H1 (cell line): ENCODE measurements around the gene SFTPB. TPM values are rescaled to one million over a fixed set of nuclear protein-coding genes. Genes with fewer than 3 reads are reported as not detected.

ENCODE experiments used
- CTCF ChIA-PET: fragments of 300-600 bp; sonication (Branson Sonifier 250); formaldehyde crosslinking; loops from one replicate; lab custom pipeline; 2021; ENCODE audit not compliant: partially characterized antibody; lab: Charles Lee
- POLR2A ChIA-PET: fragments of 300-600 bp; sonication (Branson Sonifier 250); formaldehyde crosslinking; loops from one replicate; lab custom pipeline; 2021; ENCODE audit warnings: inconsistent platforms; ENCODE audit not compliant: partially characterized antibody; lab: Charles Lee
- DNase-seq, 2 experiments: peaks; one replicate each; pipeline versions ENCODE4 v3.0.0 to v3.0.0-alpha.2; 2010 to 2022; ENCODE audit warnings: low spot score in 2 of 2, low read depth in 1 of 2, mixed read lengths in 1 of 2
- FAIRE-seq: peaks from 2 replicates; lab custom pipeline; 2011; peaks lifted over from hg19 to GRCh38; lab: Jason Lieb, UNC
- H2AFZ ChIP-seq: 2 replicates; pipeline ENCODE4 v1.8.1; 2012; ENCODE audit warnings: low read length, inconsistent platforms
- H2AK5ac ChIP-seq: 2 replicates; pipeline ENCODE4 v1.6.1; 2013; ENCODE audit warnings: low read depth, low read length
- H2BK120ac ChIP-seq: replicated peaks from 2 replicates; pipeline ENCODE3; 2013; ENCODE audit warnings: low read depth, low read length, inconsistent platforms
- H2BK12ac ChIP-seq: 2 replicates; pipeline ENCODE4 v1.6.1; 2013; ENCODE audit warnings: low read depth, low read length
- H2BK15ac ChIP-seq: 2 replicates; pipeline ENCODE4 v1.6.1; 2013; ENCODE audit warnings: low read length
- H2BK20ac ChIP-seq: 2 replicates; pipeline ENCODE4 v1.6.1; 2013; ENCODE audit warnings: low read length
- H2BK5ac ChIP-seq: 2 replicates; pipeline ENCODE4 v1.6.1; 2013; ENCODE audit warnings: low read depth, low read length
- H3K14ac ChIP-seq: 2 replicates; pipeline ENCODE4 v1.6.1; 2013; ENCODE audit warnings: inconsistent platforms; ENCODE audit not compliant: insufficient read length
- H3K18ac ChIP-seq: 2 replicates; pipeline ENCODE4 v1.6.1; 2013; ENCODE audit warnings: low read length; ENCODE audit errors: extremely low read depth
- H3K23ac ChIP-seq: 2 replicates; pipeline ENCODE4 v1.6.1; 2013; ENCODE audit warnings: inconsistent platforms; ENCODE audit not compliant: insufficient read length
- H3K23me2 ChIP-seq: 2 replicates; pipeline ENCODE4 v1.6.1; 2013; ENCODE audit warnings: low read depth, low read length
- H3K27ac ChIP-seq: 2 replicates; pipeline ENCODE4 v1.6.1; 2011; ENCODE audit warnings: low read depth, low read length, inconsistent platforms
- H3K27me3 ChIP-seq, 4 experiments: replicated peaks in 1 of 4; 1 replicate in 1 of 4; 2 replicates in 3 of 4; pipeline versions ENCODE4 v1.6.1 to v1.8.1; 2011 to 2013; ENCODE audit warnings: low read length in 3 of 4, mild to moderate bottlenecking in 3 of 4, inconsistent platforms in 2 of 4, mixed read lengths in 2 of 4, moderate library complexity in 1 of 4; ENCODE audit not compliant: control insufficient read depth in 3 of 4, insufficient read depth in 3 of 4; ENCODE audit errors: extremely low read depth in 1 of 4
- H3K36me3 ChIP-seq, 4 experiments: 2 replicates each; pipeline versions ENCODE4 v1.6.1 to v1.8.1; 2011 to 2013; ENCODE audit warnings: mild to moderate bottlenecking in 4 of 4, low read length in 3 of 4, moderate library complexity in 2 of 4, control low read depth in 1 of 4, inconsistent platforms in 1 of 4; ENCODE audit not compliant: insufficient read depth in 4 of 4, control insufficient read depth in 2 of 4
- H3K4ac ChIP-seq: replicated peaks from 2 replicates; pipeline ENCODE3; 2013; ENCODE audit warnings: low read length, low read depth, mixed read lengths, inconsistent platforms; ENCODE audit not compliant: insufficient read length
- H3K4me1 ChIP-seq, 4 experiments: replicated peaks in 1 of 4; 1 replicate in 1 of 4; 2 replicates in 3 of 4; pipeline versions ENCODE4 v1.6.1 to v1.8.1; 2011 to 2013; ENCODE audit warnings: low read length in 3 of 4, inconsistent platforms in 2 of 4, mixed read lengths in 1 of 4; ENCODE audit not compliant: insufficient read depth in 4 of 4, control insufficient read depth in 3 of 4
- H3K4me2 ChIP-seq, 2 experiments: 2 replicates each; pipeline versions ENCODE4 v1.6.1 to v1.8.1; 2011 to 2013; ENCODE audit warnings: low read depth in 2 of 2, low read length in 2 of 2, control low read depth in 1 of 2, inconsistent platforms in 1 of 2, mild to moderate bottlenecking in 1 of 2; ENCODE audit not compliant: insufficient read depth in 1 of 2
- H3K4me3 ChIP-seq, 4 experiments: fragments of 200-600, 300-600 bp in 1 of 4; sonication (generic), shearing (Covaris generic), sonication (Bioruptor Twin) in 1 of 4; 2 replicates each; pipeline versions ENCODE4 v1.5.1 to v1.8.1; 2011 to 2016; ENCODE audit warnings: low read length in 4 of 4, low read depth in 3 of 4, control low read depth in 2 of 4, inconsistent platforms in 2 of 4, mild to moderate bottlenecking in 2 of 4, mixed read lengths in 1 of 4, moderate library complexity in 1 of 4; ENCODE audit not compliant: insufficient read depth in 2 of 4; ENCODE audit errors: extremely low read depth in 1 of 4
- H3K56ac ChIP-seq: replicated peaks from 2 replicates; pipeline ENCODE3; 2013; ENCODE audit warnings: low read depth, mild to moderate bottlenecking, mixed read lengths, low read length, inconsistent platforms; ENCODE audit not compliant: insufficient read length
- H3K79me1 ChIP-seq: 2 replicates; pipeline ENCODE4 v1.6.1; 2013; ENCODE audit warnings: low read depth, low read length, control low read depth
- H3K79me2 ChIP-seq, 2 experiments: 2 replicates each; pipeline versions ENCODE4 v1.6.1 to v1.8.1; 2012 to 2013; ENCODE audit warnings: low read length in 2 of 2, mild to moderate bottlenecking in 2 of 2, inconsistent platforms in 1 of 2; ENCODE audit not compliant: insufficient read depth in 2 of 2, control insufficient read depth in 1 of 2
- H3K9ac ChIP-seq, 4 experiments: replicated peaks in 1 of 4; 1 replicate in 1 of 4; 2 replicates in 3 of 4; pipeline versions ENCODE4 v1.6.1 to v1.8.1; 2011 to 2013; ENCODE audit warnings: low read depth in 3 of 4, low read length in 3 of 4, control low read depth in 2 of 4, mild to moderate bottlenecking in 2 of 4, moderate library complexity in 2 of 4, inconsistent platforms in 1 of 4; ENCODE audit errors: extremely low read depth in 1 of 4
- H3K9me3 ChIP-seq, 2 experiments: 2 replicates each; pipeline versions ENCODE4 v1.6.1 to v1.8.1; 2012 to 2013; ENCODE audit warnings: mild to moderate bottlenecking in 2 of 2, moderate library complexity in 2 of 2, control low read depth in 1 of 2, inconsistent platforms in 1 of 2, low read depth in 1 of 2, low read length in 1 of 2, mixed read lengths in 1 of 2; ENCODE audit not compliant: insufficient read depth in 2 of 2
- H4K20me1 ChIP-seq, 2 experiments: replicated peaks in 1 of 2; 2 replicates each; pipeline versions ENCODE3 to v1.8.1; 2011 to 2013; ENCODE audit warnings: inconsistent platforms in 2 of 2, low read length in 2 of 2, mild to moderate bottlenecking in 1 of 2; ENCODE audit not compliant: insufficient read depth in 2 of 2, control insufficient read depth in 1 of 2
- H4K5ac ChIP-seq: 2 replicates; pipeline ENCODE4 v1.6.1; 2013; ENCODE audit warnings: low read length, low read depth, mixed read lengths, inconsistent platforms; ENCODE audit not compliant: insufficient read length
- H4K8ac ChIP-seq: 2 replicates; pipeline ENCODE4 v1.8.0; 2013; ENCODE audit warnings: mild to moderate bottlenecking, moderate library complexity, low read length, inconsistent platforms; ENCODE audit not compliant: insufficient read depth; ENCODE audit errors: extremely low read depth
- H4K91ac ChIP-seq: replicated peaks from 2 replicates; pipeline ENCODE3; 2013; ENCODE audit warnings: low read length, mixed read lengths, inconsistent platforms; ENCODE audit not compliant: insufficient read length
- ATF3 ChIP-seq: IDR thresholded peaks from 2 replicates; pipeline ENCODE4 v1.6.1; 2011; ENCODE audit warnings: low read depth, mild to moderate bottlenecking, low read length; ENCODE audit not compliant: insufficient read depth
- CTCF ChIP-seq, 3 experiments: IDR thresholded peaks; 1 replicate in 2 of 3; 2 replicates in 1 of 3; pipeline versions ENCODE4 v1.5.1 to v1.6.1; 2011; ENCODE audit warnings: low read length in 3 of 3, mild to moderate bottlenecking in 3 of 3, inconsistent platforms in 2 of 3, low read depth in 1 of 3, moderate library complexity in 1 of 3; ENCODE audit not compliant: insufficient read depth in 1 of 3; ENCODE audit errors: control extremely low read depth in 1 of 3
- HDAC6 ChIP-seq: IDR thresholded peaks from one replicate; pipeline ENCODE4 v1.7.1; 2012; ENCODE audit warnings: low read depth, mild to moderate bottlenecking, inconsistent platforms, low read length, moderate library complexity
- RAD21 ChIP-seq, 2 experiments: IDR thresholded peaks in 1 of 2; conservative IDR thresholded peaks in 1 of 2; 2 replicates each; pipeline ENCODE4 v1.6.1; 2011; ENCODE audit warnings: low read depth in 2 of 2, low read length in 2 of 2, improper control_type of control experiment in 1 of 2, inconsistent platforms in 1 of 2, mild to moderate bottlenecking in 1 of 2, moderate library complexity in 1 of 2
- RNF2 ChIP-seq: fragments of 200-900, 300-1000 bp; sonication (generic); IDR thresholded peaks from 2 replicates; pipeline ENCODE4 v1.7.1; 2016; ENCODE audit warnings: borderline replicate concordance, low read depth, mild to moderate bottlenecking, antibody characterized with exemption, low read length; ENCODE audit not compliant: poor library complexity, severe bottlenecking; ENCODE audit errors: missing control alignments
- SIRT6 ChIP-seq: IDR thresholded peaks from one replicate; pipeline ENCODE4 v1.7.1; 2012; ENCODE audit warnings: low read length, inconsistent platforms
- WGBS, 2 experiments: shearing (Covaris generic) in 1 of 2; methylation state at CpG; one replicate each; pipeline versions ENCODE4 v1.1.6 to v1.1.7; 2013 to 2015; ENCODE audit warnings: low lambda C conversion rate in 2 of 2, mixed read lengths in 2 of 2, inconsistent platforms in 1 of 2, low coverage in 1 of 2, missing lambda C conversion rate in 1 of 2; ENCODE audit not compliant: insufficient replicate concordance in 2 of 2, insufficient coverage in 1 of 2, insufficient read length in 1 of 2; ENCODE audit errors: extremely low coverage in 1 of 2, missing lambda C conversion rate in 1 of 2; 5-methylcytosine and 5-hydroxymethylcytosine counted together
- polyA plus RNA-seq, 7 experiments: library from polyadenylated mRNA; depleted of rRNA in 3 of 7; stranded (reverse) in 5 of 7; unstranded in 2 of 7; fragments of >200 nt in 5 of 7; fragments of 200-250 nt in 2 of 7; gene quantifications; 1 replicate in 5 of 7; 2 replicates in 1 of 7; 4 replicates in 1 of 7; pipeline versions ENCODE4 v1.2.1 to v1.2.3, GENCODE V29; 2011 to 2013; ENCODE audit warnings: missing spikeins in 2 of 7, mixed read lengths in 2 of 7
- total RNA-seq: library from RNA; stranded (reverse); fragmentation: NEBNext Ultra II Directional; extraction: Animal tissue kit (Norgen Biotek cat#: 25700); gene quantifications from 2 replicates; pipeline ENCODE4 v1.2.1, GENCODE V29; 2021

The SFTPB gene
- total and polyA plus RNA-seq, 2 of the 8 experiments (the other 6 are each of a cell fraction or from before 2014, with no cell fraction given), result not detected

- Histone ChIP-seq H3K18ac (no peak overlapping the region), H3K56ac (no peak overlapping the region), H4K20me1 (peaks cover 0 to 6% of the 10 kb centered on the region in 2 experiments), H3K23me2 (0 out of 2 replicates have a peak, but pooled peaks cover 2% of the 10 kb centered on the region), H2AFZ (no peak overlapping the region), H2AK5ac (no peak overlapping the region), H3K9ac (no peak overlapping the region), H3K9me3 (no peaks in the 10 kb centered on the region), H3K4ac (no peak overlapping the region), H3K27me3 (no peaks in the 10 kb centered on the region), H3K14ac (no peak overlapping the region), H3K23ac (no peak overlapping the region), H2BK15ac (no peak overlapping the region), H2BK12ac (no peak overlapping the region), H3K27ac (no peak overlapping the region), H2BK120ac (no peak overlapping the region), H2BK5ac (no peak overlapping the region), H3K4me2 (no peak overlapping the region), H4K91ac (no peak overlapping the region), H3K4me1 (no peaks in the 10 kb centered on the region), H3K79me1 (no peaks in the 10 kb centered on the region), H4K8ac (no peak overlapping the region), H4K5ac (no peak overlapping the region), H3K4me3 (no peak overlapping the region), H3K79me2 (no peaks in the 10 kb centered on the region), H2BK20ac (no peak overlapping the region), H3K36me3 (peaks cover 29 to 85% (median 66%) of the 10 kb centered on the region in 4 experiments)
- no peak for FAIRE-seq
- TF ChIP-seq RNF2, result no peak
- TF ChIP-seq RAD21 (IDR thresholded peaks at IDR 0.05 in 1 of 2, conservative IDR thresholded peaks at IDR 0.05 in 1 of 2; ENCODE audit: low read depth in 2 of 2, low read length in 2 of 2), result peak in 1 of 2 experiments; percentile 14; a peak in 1 of 4 replicates
- TF ChIP-seq ATF3, result no peak
- TF ChIP-seq CTCF (IDR thresholded peaks at IDR 0.05; ENCODE audit: control extremely low read depth in 1 of 3, insufficient read depth in 1 of 3, low read depth in 1 of 3, low read length in 3 of 3), result peak in 2 of 3 experiments; percentile 11 to 25; a peak in 2 of 4 replicates
- TF ChIP-seq HDAC6, result no peak
- no peak for TF ChIP-seq SIRT6
- POLR2A ChIA-PET, result interaction anchor here (1.1 to 1.9 kb wide), 2 partner anchors 13 to 26 kb away, joined by 4 read pairs; no protein-coding TSS in a partner anchor
- CTCF ChIA-PET, result interaction anchor here (0.8 to 8.4 kb wide), 12 partner anchors 11 to 408 kb away, joined by 3 to 69 read pairs (median 4); no protein-coding TSS in a partner anchor
- DNase-seq, result no peak
- 89% methylated on average over 2 of the region's 2 CpGs; no CpG with 5 or more reads in 1 of the 2 experiments for WGBS, 2 experiments
Measured at GRCh38 chr2:85648619-85649018, 19.4 kb downstream of the SFTPB start.
